C4-2B (cell line): Measurements from ENCODE around the gene EPB41L5.

Experiments
- CTCF ChIP-seq: fragments of 450-650 bp; conservative IDR thresholded peaks from 2 replicates; pipeline ENCODE4 v1.5.1; 2017; ENCODE audit warnings: mild to moderate bottlenecking
- ZFX ChIP-seq: fragments of 450-650 bp; IDR thresholded peaks from 2 replicates; pipeline ENCODE4 v1.6.1; 2017

DNA sequence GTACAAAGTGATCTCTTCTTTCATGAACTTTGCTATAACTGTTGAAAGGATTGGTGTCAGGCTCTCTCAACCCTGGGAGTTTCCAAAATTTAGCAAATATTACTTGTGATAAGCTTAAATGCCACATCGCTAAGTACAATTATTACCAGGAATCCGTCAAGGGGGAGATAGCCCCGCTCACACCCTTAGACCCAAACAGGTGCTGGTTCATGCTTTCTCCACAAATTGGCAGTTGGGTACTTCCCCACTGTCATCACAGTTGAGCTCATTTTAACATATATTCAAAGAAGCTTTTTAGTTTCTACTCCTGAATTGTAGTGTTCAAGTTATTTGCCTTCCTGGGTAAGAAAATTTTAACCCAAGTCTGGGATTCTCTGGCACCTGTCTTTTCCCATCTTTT is 29.8 kb upstream of the EPB41L5 start:
- TF ChIP-seq CTCF (no peak), ZFX (no peak)
